Tibial artery (tissue), 4 donors: ENCODE results near the gene COPS9.

ENCODE experiments used
- DNase-seq, 2 donors: peaks; one replicate each; pipeline ENCODE4 v3.0.0-alpha.2; 2019
- H3K27ac ChIP-seq, 2 donors: fragments of 200-600 bp; sonication (generic) in 1 of 2; 1 replicate in 1 of 2; 2 replicates in 1 of 2; pipeline ENCODE4 v1.5.1; 2018 to 2019; ENCODE audit warnings: mild to moderate bottlenecking in 1 of 2
- H3K27me3 ChIP-seq, 2 donors: fragments of 200-600 bp; sonication (generic) in 1 of 2; one replicate each; pipeline versions ENCODE4 v1.5.1 to v1.6.0; 2016 to 2019
- H3K36me3 ChIP-seq, 3 donors: fragments of 200-600 bp; sonication (generic) in 2 of 3; one replicate each; pipeline ENCODE4 v1.5.1; 2016 to 2019; ENCODE audit warnings: mild to moderate bottlenecking in 2 of 3
- H3K4me1 ChIP-seq, 4 donors: fragments of 200-600 bp; sonication (generic) in 2 of 4; 1 replicate in 3 of 4; 2 replicates in 1 of 4; pipeline ENCODE4 v1.5.1; 2016 to 2019
- H3K4me3 ChIP-seq, 2 donors: fragments of 200-600 bp; sonication (generic) in 1 of 2; 1 replicate in 1 of 2; 2 replicates in 1 of 2; pipeline ENCODE4 v1.5.1; 2018 to 2019; ENCODE audit warnings: mild to moderate bottlenecking in 2 of 2
- H3K9me3 ChIP-seq, 3 donors: fragments of 200-600 bp; sonication (generic) in 1 of 3; one replicate each; pipeline ENCODE4 v1.5.1; 2016 to 2019
- intact Hi-C: fragments of 100-400 bp; cut with DNase I; formaldehyde crosslinking; loops from one replicate; pipeline ENCODE4 v1.15.0; 2023; ENCODE audit warnings: low total_unique reads
- TF ChIP-seq, protein P1 (sequence below), 2 experiments: fragments of 200-600 bp in 1 of 2; fragments of 450-650 bp in 1 of 2; IDR thresholded peaks; one replicate each; pipeline ENCODE4 v1.5.1; 2017 to 2019; ENCODE audit warnings: antibody characterized with exemption in 2 of 2, mild to moderate bottlenecking in 1 of 2, moderate library complexity in 1 of 2

COPS9 gene

DNA sequence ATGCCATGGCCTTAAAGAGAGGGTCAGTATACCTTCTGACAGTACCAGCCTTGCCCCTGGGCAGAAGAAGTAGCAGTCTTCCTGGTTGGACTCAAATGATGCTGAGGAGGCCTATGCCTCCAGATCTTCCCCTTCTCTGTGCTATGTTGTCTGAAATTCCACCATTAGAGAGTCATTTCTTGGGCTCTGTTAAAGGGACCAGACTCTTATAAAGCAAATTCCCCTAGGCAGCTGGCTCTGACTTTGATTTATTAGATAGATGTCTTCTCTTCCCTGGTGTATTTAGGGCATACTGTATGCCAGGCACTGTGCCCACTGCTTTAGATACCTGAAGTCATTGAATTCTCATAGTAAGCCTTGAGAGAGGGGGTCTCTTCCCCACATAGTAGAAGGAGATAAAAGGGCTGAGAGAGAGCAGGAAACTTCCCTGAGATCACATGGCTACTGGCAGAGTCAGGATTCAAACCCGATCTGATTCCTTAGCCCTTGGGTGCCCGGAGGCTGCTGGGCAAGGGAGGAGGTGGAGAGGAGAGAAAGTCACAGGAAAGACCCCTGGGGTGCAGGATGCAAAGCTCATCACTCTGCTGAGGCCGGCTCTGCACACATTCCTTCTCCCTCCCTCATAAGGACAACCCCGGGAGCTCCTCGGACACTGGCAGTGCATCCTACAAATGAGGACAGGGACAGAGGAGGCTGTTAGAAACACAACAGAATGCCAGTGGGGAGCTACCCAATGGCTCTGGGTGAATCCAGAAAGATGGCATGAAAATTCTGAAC is 23.0 kb downstream of the COPS9 start:
- Histone ChIP-seq H3K9me3 (peaks cover 0 to 6% (median 6%) of the 10 kb centered on the region in 3 donors), H3K4me3 (no peak overlapping the region), H3K27ac (no peak overlapping the region), H3K27me3 (peaks cover 0 to 2% of the 10 kb centered on the region in 2 donors), H3K36me3 (no peaks in the 10 kb centered on the region), H3K4me1 (no peaks in the 10 kb centered on the region)
- intact Hi-C loops = no loop called here
- TF ChIP-seq, protein P1, sequence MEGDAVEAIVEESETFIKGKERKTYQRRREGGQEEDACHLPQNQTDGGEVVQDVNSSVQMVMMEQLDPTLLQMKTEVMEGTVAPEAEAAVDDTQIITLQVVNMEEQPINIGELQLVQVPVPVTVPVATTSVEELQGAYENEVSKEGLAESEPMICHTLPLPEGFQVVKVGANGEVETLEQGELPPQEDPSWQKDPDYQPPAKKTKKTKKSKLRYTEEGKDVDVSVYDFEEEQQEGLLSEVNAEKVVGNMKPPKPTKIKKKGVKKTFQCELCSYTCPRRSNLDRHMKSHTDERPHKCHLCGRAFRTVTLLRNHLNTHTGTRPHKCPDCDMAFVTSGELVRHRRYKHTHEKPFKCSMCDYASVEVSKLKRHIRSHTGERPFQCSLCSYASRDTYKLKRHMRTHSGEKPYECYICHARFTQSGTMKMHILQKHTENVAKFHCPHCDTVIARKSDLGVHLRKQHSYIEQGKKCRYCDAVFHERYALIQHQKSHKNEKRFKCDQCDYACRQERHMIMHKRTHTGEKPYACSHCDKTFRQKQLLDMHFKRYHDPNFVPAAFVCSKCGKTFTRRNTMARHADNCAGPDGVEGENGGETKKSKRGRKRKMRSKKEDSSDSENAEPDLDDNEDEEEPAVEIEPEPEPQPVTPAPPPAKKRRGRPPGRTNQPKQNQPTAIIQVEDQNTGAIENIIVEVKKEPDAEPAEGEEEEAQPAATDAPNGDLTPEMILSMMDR (IDR thresholded peaks at IDR 0.05) = no peak
- DNase-seq = no peak

DNA sequence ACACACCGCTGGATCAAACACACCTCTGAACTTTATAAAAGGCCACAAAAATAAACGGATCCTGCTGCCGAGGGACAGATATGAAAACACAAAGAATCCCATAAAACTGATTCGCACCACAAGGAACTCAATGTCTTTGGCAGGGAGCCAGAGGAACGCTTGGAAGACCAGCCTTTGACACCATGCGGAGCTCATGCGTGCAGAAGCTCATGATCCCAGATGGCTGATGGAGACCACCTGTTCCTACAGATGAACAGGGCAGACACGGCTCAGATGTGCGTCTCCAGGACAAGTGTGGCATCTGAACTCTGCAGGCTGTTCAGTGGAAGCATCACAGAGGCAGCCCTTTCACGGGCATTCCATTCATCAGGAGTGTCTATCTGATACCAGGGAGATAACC is 24.9 kb downstream of the COPS9 start:
- no peaks in the 10 kb centered on the region for H3K4me1 ChIP-seq
- intact Hi-C loops = no loop called here
- H3K27ac ChIP-seq = no peak overlapping the region
- H3K36me3 ChIP-seq = no peaks in the 10 kb centered on the region
- peaks cover 0 to 6% (median 6%) of the 10 kb centered on the region in 3 donors for H3K9me3 ChIP-seq
- TF ChIP-seq, protein P1 (IDR thresholded peaks at IDR 0.05) = no peak
- peaks cover 0 to 11% of the 10 kb centered on the region in 2 donors for H3K27me3 ChIP-seq
- DNase-seq = no peak
- H3K4me3 ChIP-seq = no peak overlapping the region

DNA sequence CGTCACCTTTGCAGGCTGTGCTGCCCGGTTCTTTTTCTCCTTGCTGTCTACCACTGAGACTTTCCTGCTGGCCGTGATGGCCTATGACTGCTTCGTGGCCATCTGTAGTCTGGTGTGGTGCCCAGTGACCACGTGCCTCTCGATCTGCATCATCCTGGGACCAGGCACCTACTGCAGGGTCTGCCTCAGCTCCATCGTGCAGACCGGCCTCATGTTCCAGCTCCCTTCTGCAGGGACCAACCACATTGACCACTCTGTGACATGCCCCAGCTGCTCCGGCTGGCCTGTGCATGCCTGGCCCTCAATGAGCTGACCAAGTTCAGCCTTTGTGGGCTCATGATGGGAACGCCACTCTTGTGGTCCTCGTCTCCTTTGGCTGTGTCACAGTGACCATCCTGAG is 26.7 kb downstream of the COPS9 start:
- intact Hi-C loops = no loop called here
- H3K27me3 ChIP-seq = peaks cover 0 to 20% of the 10 kb centered on the region in 2 donors
- DNase-seq = no peak

DNA sequence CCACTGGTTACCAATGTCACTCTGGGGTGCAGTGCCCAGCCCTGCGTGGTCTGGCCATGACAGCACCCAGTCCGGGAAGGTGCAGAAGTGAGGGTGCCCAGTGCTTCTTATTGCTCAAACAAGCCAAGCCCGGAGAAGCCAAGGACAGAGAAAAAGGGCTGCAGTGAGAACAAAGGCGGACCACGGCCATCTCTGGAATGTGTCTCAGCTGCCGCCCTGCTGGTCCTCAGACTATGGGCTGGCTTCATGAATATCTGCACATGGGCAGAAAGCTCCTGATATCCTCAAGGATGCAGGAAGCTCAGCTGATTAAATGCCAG is 28.7 kb downstream of the COPS9 start:
- intact Hi-C loops = no loop called here
- Histone ChIP-seq H3K27ac (no peak overlapping the region), H3K4me3 (no peak overlapping the region), H3K9me3 (no peaks in the 10 kb centered on the region), H3K36me3 (no peaks in the 10 kb centered on the region), H3K27me3 (peaks cover 0 to 20% of the 10 kb centered on the region in 2 donors), H3K4me1 (no peaks in the 10 kb centered on the region)
- no peak for DNase-seq
- TF ChIP-seq, protein P1 (IDR thresholded peaks at IDR 0.05) = no peak

More for the DNA sequence above, 26.7 kb downstream of the COPS9 start:
- H3K27ac ChIP-seq = no peak overlapping the region
- H3K36me3 ChIP-seq = no peaks in the 10 kb centered on the region
- H3K4me3 ChIP-seq = no peak overlapping the region
- TF ChIP-seq, protein P1 (IDR thresholded peaks at IDR 0.05) = no peak
- no peaks in the 10 kb centered on the region for H3K9me3 ChIP-seq
- no peaks in the 10 kb centered on the region for H3K4me1 ChIP-seq

DNA sequence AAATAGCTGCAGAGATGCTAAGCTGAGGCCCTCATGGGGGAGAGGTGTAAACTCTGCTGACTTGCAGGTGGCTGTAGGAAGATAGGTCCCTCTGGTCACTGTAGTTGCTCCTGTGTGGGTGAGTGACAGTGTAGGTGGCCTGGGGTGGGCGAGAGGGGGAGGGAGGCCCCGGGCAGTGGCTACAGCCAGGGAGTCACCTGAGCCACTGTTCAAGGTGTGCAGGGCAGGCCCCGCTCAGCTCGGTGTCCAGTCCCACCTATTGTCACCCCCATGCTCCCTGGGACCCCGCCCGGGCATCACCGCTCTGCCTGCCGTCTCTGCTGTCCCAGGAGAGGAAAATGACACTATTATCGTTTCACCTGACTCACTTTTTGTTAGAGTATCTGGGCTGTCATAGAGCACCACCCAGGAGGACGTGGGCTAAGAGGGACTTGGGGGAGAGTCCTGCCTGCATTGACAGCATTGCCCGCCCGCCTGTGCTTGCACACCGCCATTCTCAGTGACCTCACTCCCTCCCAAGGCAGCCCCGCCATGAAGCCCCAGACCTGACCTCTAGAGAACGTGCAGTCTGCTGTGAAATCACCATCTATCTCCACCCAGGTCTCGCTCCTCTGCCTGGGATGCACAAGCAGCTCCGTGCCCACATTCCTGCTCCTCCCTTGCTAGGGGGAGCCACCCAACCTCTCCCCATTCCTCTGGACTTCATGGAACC is 29.2 kb downstream of the COPS9 start:
- no peaks in the 10 kb centered on the region for H3K9me3 ChIP-seq
- TF ChIP-seq, protein P1 (IDR thresholded peaks at IDR 0.05) = no peak
- no peak for DNase-seq
- H3K27me3 ChIP-seq = peaks cover 0 to 20% of the 10 kb centered on the region in 2 donors
- H3K4me1 ChIP-seq = no peaks in the 10 kb centered on the region
- intact Hi-C loops = no loop called here
- H3K36me3 ChIP-seq = no peaks in the 10 kb centered on the region
- H3K4me3 ChIP-seq = no peak overlapping the region
- H3K27ac ChIP-seq = no peak overlapping the region
